Measurements from ENCODE around the gene AKR1B15.
"Not testable (repeated sequence)": the region's sequence is repeated elsewhere in the genome, so short reads cannot be mapped to it uniquely, and the experiment has no call there.

The AKR1B15 gene

GRCh38 chr7:134557391-134557790, 8.5 kb downstream of the AKR1B15 start:
- TF ChIP-seq CTCF (IDR thresholded peaks at IDR 0.05; ENCODE audit: control extremely low read depth, extremely low read depth, low read depth, missing control alignments) = no peak
- ChIA-PET POLR2A (no interaction called here), CTCF (interaction anchor here (1.1 to 1.3 kb wide), 5 partner anchors 8 to 89 kb away, joined by 3 to 4 read pairs (median 3); partner anchors contain the start of gene AKR1B15)
- no peak for DNase-seq (ENCODE audit: extremely low spot score)

GRCh38 chr7:134558370-134558769, 9.5 kb downstream of the AKR1B15 start:
- TF ChIP-seq CTCF (IDR thresholded peaks at IDR 0.05; ENCODE audit: control extremely low read depth, extremely low read depth, low read depth, missing control alignments) = no peak
- ChIA-PET CTCF (interaction anchor here (1.2 to 1.6 kb wide), 3 partner anchors 9 to 88 kb away, joined by 3 to 5 read pairs (median 4); partner anchors contain the start of gene AKR1B15), POLR2A (no interaction called here)
- DNase-seq (ENCODE audit: extremely low spot score) = no peak

GRCh38 chr7:134561616-134562015, 12.7 kb downstream of the AKR1B15 start:
- CTCF ChIA-PET; DNase-seq (ENCODE audit: extremely low spot score); POLR2A ChIA-PET: not testable (repeated sequence)

- no peak for DNase-seq (ENCODE audit: extremely low spot score)
- POLR2A ChIA-PET = no interaction called here
- CTCF ChIA-PET = no interaction called here
- TF ChIP-seq CTCF (IDR thresholded peaks at IDR 0.05; ENCODE audit: control extremely low read depth, extremely low read depth, low read depth, missing control alignments) = no peak
Observed at GRCh38 chr7:134562136-134562535, 13.2 kb downstream of the AKR1B15 start.

GRCh38 chr7:134563398-134563749, 14.5 kb downstream of the AKR1B15 start:
- POLR2A ChIA-PET; DNase-seq (ENCODE audit: extremely low spot score): not testable (repeated sequence)
- CTCF ChIA-PET = interaction anchor here (1.1 to 1.2 kb wide), 3 partner anchors 9 to 14 kb away, joined by 3 to 4 read pairs (median 3); partner anchors contain the start of gene AKR1B15

- ChIA-PET CTCF (interaction anchor here (1.1 to 1.3 kb wide), 3 partner anchors 8 to 40 kb away, joined by 3 to 5 read pairs (median 3); no protein-coding TSS in a partner anchor), POLR2A (no interaction called here)
- no peak for TF ChIP-seq CTCF (IDR thresholded peaks at IDR 0.05; ENCODE audit: control extremely low read depth, extremely low read depth, low read depth, missing control alignments)
- DNase-seq (ENCODE audit: extremely low spot score) = no peak
Observed at GRCh38 chr7:134565643-134566136, 16.8 kb downstream of the AKR1B15 start.

- no peak for DNase-seq (ENCODE audit: extremely low spot score)
- ChIA-PET CTCF (interaction anchor here (0.8 to 1.2 kb wide), 2 partner anchors 20 to 53 kb away, joined by 3 read pairs; no protein-coding TSS in a partner anchor), POLR2A (no interaction called here)
- no peak for TF ChIP-seq CTCF (IDR thresholded peaks at IDR 0.05; ENCODE audit: control extremely low read depth, extremely low read depth, low read depth, missing control alignments)
Observed at GRCh38 chr7:134567368-134567767, 18.5 kb downstream of the AKR1B15 start.

- POLR2A ChIA-PET; CTCF ChIA-PET; DNase-seq (ENCODE audit: extremely low spot score): not testable (repeated sequence)
Observed at GRCh38 chr7:134569962-134570361, 21.1 kb downstream of the AKR1B15 start.

Data from GM10248 (cell line).